H1 (cell line): ENCODE results near the gene GGCX. TPM values are rescaled to one million over a fixed set of nuclear protein-coding genes. Genes with fewer than 3 reads are reported as not detected.

Experiments used
- CTCF ChIA-PET: fragments of 300-600 bp; sonication (Branson Sonifier 250); formaldehyde crosslinking; loops from one replicate; lab custom pipeline; 2021; ENCODE audit not compliant: partially characterized antibody; lab: Charles Lee
- POLR2A ChIA-PET: fragments of 300-600 bp; sonication (Branson Sonifier 250); formaldehyde crosslinking; loops from one replicate; lab custom pipeline; 2021; ENCODE audit warnings: inconsistent platforms; ENCODE audit not compliant: partially characterized antibody; lab: Charles Lee
- DNase-seq, 2 experiments: peaks; one replicate each; pipeline versions ENCODE4 v3.0.0 to v3.0.0-alpha.2; 2010 to 2022; ENCODE audit warnings: low spot score in 2 of 2, low read depth in 1 of 2, mixed read lengths in 1 of 2
- FAIRE-seq: peaks from 2 replicates; lab custom pipeline; 2011; peaks lifted over from hg19 to GRCh38; lab: Jason Lieb, UNC
- H2AFZ ChIP-seq: 2 replicates; pipeline ENCODE4 v1.8.1; 2012; ENCODE audit warnings: low read length, inconsistent platforms
- H2AK5ac ChIP-seq: 2 replicates; pipeline ENCODE4 v1.6.1; 2013; ENCODE audit warnings: low read depth, low read length
- H2BK120ac ChIP-seq: replicated peaks from 2 replicates; pipeline ENCODE3; 2013; ENCODE audit warnings: low read depth, low read length, inconsistent platforms
- H2BK12ac ChIP-seq: 2 replicates; pipeline ENCODE4 v1.6.1; 2013; ENCODE audit warnings: low read depth, low read length
- H2BK15ac ChIP-seq: 2 replicates; pipeline ENCODE4 v1.6.1; 2013; ENCODE audit warnings: low read length
- H2BK20ac ChIP-seq: 2 replicates; pipeline ENCODE4 v1.6.1; 2013; ENCODE audit warnings: low read length
- H2BK5ac ChIP-seq: 2 replicates; pipeline ENCODE4 v1.6.1; 2013; ENCODE audit warnings: low read depth, low read length
- H3K14ac ChIP-seq: 2 replicates; pipeline ENCODE4 v1.6.1; 2013; ENCODE audit warnings: inconsistent platforms; ENCODE audit not compliant: insufficient read length
- H3K18ac ChIP-seq: 2 replicates; pipeline ENCODE4 v1.6.1; 2013; ENCODE audit warnings: low read length; ENCODE audit errors: extremely low read depth
- H3K23ac ChIP-seq: 2 replicates; pipeline ENCODE4 v1.6.1; 2013; ENCODE audit warnings: inconsistent platforms; ENCODE audit not compliant: insufficient read length
- H3K23me2 ChIP-seq: 2 replicates; pipeline ENCODE4 v1.6.1; 2013; ENCODE audit warnings: low read depth, low read length
- H3K27ac ChIP-seq: 2 replicates; pipeline ENCODE4 v1.6.1; 2011; ENCODE audit warnings: low read depth, low read length, inconsistent platforms
- H3K27me3 ChIP-seq, 4 experiments: replicated peaks in 1 of 4; 1 replicate in 1 of 4; 2 replicates in 3 of 4; pipeline versions ENCODE4 v1.6.1 to v1.8.1; 2011 to 2013; ENCODE audit warnings: low read length in 3 of 4, mild to moderate bottlenecking in 3 of 4, inconsistent platforms in 2 of 4, mixed read lengths in 2 of 4, moderate library complexity in 1 of 4; ENCODE audit not compliant: control insufficient read depth in 3 of 4, insufficient read depth in 3 of 4; ENCODE audit errors: extremely low read depth in 1 of 4
- H3K36me3 ChIP-seq, 4 experiments: 2 replicates each; pipeline versions ENCODE4 v1.6.1 to v1.8.1; 2011 to 2013; ENCODE audit warnings: mild to moderate bottlenecking in 4 of 4, low read length in 3 of 4, moderate library complexity in 2 of 4, control low read depth in 1 of 4, inconsistent platforms in 1 of 4; ENCODE audit not compliant: insufficient read depth in 4 of 4, control insufficient read depth in 2 of 4
- H3K4ac ChIP-seq: replicated peaks from 2 replicates; pipeline ENCODE3; 2013; ENCODE audit warnings: low read length, low read depth, mixed read lengths, inconsistent platforms; ENCODE audit not compliant: insufficient read length
- H3K4me1 ChIP-seq, 4 experiments: replicated peaks in 1 of 4; 1 replicate in 1 of 4; 2 replicates in 3 of 4; pipeline versions ENCODE4 v1.6.1 to v1.8.1; 2011 to 2013; ENCODE audit warnings: low read length in 3 of 4, inconsistent platforms in 2 of 4, mixed read lengths in 1 of 4; ENCODE audit not compliant: insufficient read depth in 4 of 4, control insufficient read depth in 3 of 4
- H3K4me2 ChIP-seq, 2 experiments: 2 replicates each; pipeline versions ENCODE4 v1.6.1 to v1.8.1; 2011 to 2013; ENCODE audit warnings: low read depth in 2 of 2, low read length in 2 of 2, control low read depth in 1 of 2, inconsistent platforms in 1 of 2, mild to moderate bottlenecking in 1 of 2; ENCODE audit not compliant: insufficient read depth in 1 of 2
- H3K4me3 ChIP-seq, 4 experiments: fragments of 200-600, 300-600 bp in 1 of 4; sonication (generic), shearing (Covaris generic), sonication (Bioruptor Twin) in 1 of 4; 2 replicates each; pipeline versions ENCODE4 v1.5.1 to v1.8.1; 2011 to 2016; ENCODE audit warnings: low read length in 4 of 4, low read depth in 3 of 4, control low read depth in 2 of 4, inconsistent platforms in 2 of 4, mild to moderate bottlenecking in 2 of 4, mixed read lengths in 1 of 4, moderate library complexity in 1 of 4; ENCODE audit not compliant: insufficient read depth in 2 of 4; ENCODE audit errors: extremely low read depth in 1 of 4
- H3K56ac ChIP-seq: replicated peaks from 2 replicates; pipeline ENCODE3; 2013; ENCODE audit warnings: low read depth, mild to moderate bottlenecking, mixed read lengths, low read length, inconsistent platforms; ENCODE audit not compliant: insufficient read length
- H3K79me1 ChIP-seq: 2 replicates; pipeline ENCODE4 v1.6.1; 2013; ENCODE audit warnings: low read depth, low read length, control low read depth
- H3K79me2 ChIP-seq, 2 experiments: 2 replicates each; pipeline versions ENCODE4 v1.6.1 to v1.8.1; 2012 to 2013; ENCODE audit warnings: low read length in 2 of 2, mild to moderate bottlenecking in 2 of 2, inconsistent platforms in 1 of 2; ENCODE audit not compliant: insufficient read depth in 2 of 2, control insufficient read depth in 1 of 2
- H3K9ac ChIP-seq, 4 experiments: replicated peaks in 1 of 4; 1 replicate in 1 of 4; 2 replicates in 3 of 4; pipeline versions ENCODE4 v1.6.1 to v1.8.1; 2011 to 2013; ENCODE audit warnings: low read depth in 3 of 4, low read length in 3 of 4, control low read depth in 2 of 4, mild to moderate bottlenecking in 2 of 4, moderate library complexity in 2 of 4, inconsistent platforms in 1 of 4; ENCODE audit errors: extremely low read depth in 1 of 4
- H3K9me3 ChIP-seq, 2 experiments: 2 replicates each; pipeline versions ENCODE4 v1.6.1 to v1.8.1; 2012 to 2013; ENCODE audit warnings: mild to moderate bottlenecking in 2 of 2, moderate library complexity in 2 of 2, control low read depth in 1 of 2, inconsistent platforms in 1 of 2, low read depth in 1 of 2, low read length in 1 of 2, mixed read lengths in 1 of 2; ENCODE audit not compliant: insufficient read depth in 2 of 2
- H4K20me1 ChIP-seq, 2 experiments: replicated peaks in 1 of 2; 2 replicates each; pipeline versions ENCODE3 to v1.8.1; 2011 to 2013; ENCODE audit warnings: inconsistent platforms in 2 of 2, low read length in 2 of 2, mild to moderate bottlenecking in 1 of 2; ENCODE audit not compliant: insufficient read depth in 2 of 2, control insufficient read depth in 1 of 2
- H4K5ac ChIP-seq: 2 replicates; pipeline ENCODE4 v1.6.1; 2013; ENCODE audit warnings: low read length, low read depth, mixed read lengths, inconsistent platforms; ENCODE audit not compliant: insufficient read length
- H4K8ac ChIP-seq: 2 replicates; pipeline ENCODE4 v1.8.0; 2013; ENCODE audit warnings: mild to moderate bottlenecking, moderate library complexity, low read length, inconsistent platforms; ENCODE audit not compliant: insufficient read depth; ENCODE audit errors: extremely low read depth
- H4K91ac ChIP-seq: replicated peaks from 2 replicates; pipeline ENCODE3; 2013; ENCODE audit warnings: low read length, mixed read lengths, inconsistent platforms; ENCODE audit not compliant: insufficient read length
- CBX5 ChIP-seq: fragments of 300-800, 300-1000 bp; sonication (generic); IDR thresholded peaks from 2 replicates; pipeline ENCODE4 v1.7.1; 2016; ENCODE audit warnings: antibody characterized with exemption, low read length, low read depth
- CTBP2 ChIP-seq: IDR thresholded peaks from 2 replicates; pipeline ENCODE4 v1.7.0; 2011; ENCODE audit warnings: borderline replicate concordance, mild to moderate bottlenecking, moderate library complexity, mixed read lengths, low read length; ENCODE audit not compliant: insufficient read depth, insufficient read length
- HDAC2 ChIP-seq, 2 experiments: fragments of 300-600 bp in 1 of 2; sonication (generic) in 1 of 2; IDR thresholded peaks; 2 replicates each; pipeline ENCODE4 v1.6.1; 2011 to 2012; ENCODE audit warnings: low read depth in 2 of 2, low read length in 2 of 2, mild to moderate bottlenecking in 2 of 2, moderate library complexity in 2 of 2, borderline replicate concordance in 1 of 2, inconsistent platforms in 1 of 2
- NANOG ChIP-seq: IDR thresholded peaks from 2 replicates; pipeline ENCODE4 v1.6.1; 2011; ENCODE audit warnings: low read length, low read depth, mild to moderate bottlenecking, inconsistent platforms; ENCODE audit not compliant: insufficient read depth, poor library complexity, severe bottlenecking
- POLR2A ChIP-seq, 2 experiments: IDR thresholded peaks; 1 replicate in 1 of 2; 2 replicates in 1 of 2; pipeline ENCODE4 v1.6.1; 2011; ENCODE audit warnings: low read depth in 2 of 2, low read length in 2 of 2, mild to moderate bottlenecking in 2 of 2; ENCODE audit errors: control extremely low read depth in 1 of 2
- SRF ChIP-seq: IDR thresholded peaks from 2 replicates; pipeline ENCODE4 v1.6.1; 2011; ENCODE audit warnings: mild to moderate bottlenecking, low read depth, low read length, moderate library complexity
- TBP ChIP-seq: IDR thresholded peaks from 2 replicates; pipeline ENCODE4 v1.6.1; 2011; ENCODE audit warnings: low read depth, low read length, improper control_type of control experiment
- YY1 ChIP-seq: IDR thresholded peaks from 2 replicates; pipeline ENCODE4 v1.6.1; 2011; ENCODE audit warnings: low read depth, mild to moderate bottlenecking, low read length
- WGBS, 2 experiments: shearing (Covaris generic) in 1 of 2; methylation state at CpG; one replicate each; pipeline versions ENCODE4 v1.1.6 to v1.1.7; 2013 to 2015; ENCODE audit warnings: low lambda C conversion rate in 2 of 2, mixed read lengths in 2 of 2, inconsistent platforms in 1 of 2, low coverage in 1 of 2, missing lambda C conversion rate in 1 of 2; ENCODE audit not compliant: insufficient replicate concordance in 2 of 2, insufficient coverage in 1 of 2, insufficient read length in 1 of 2; ENCODE audit errors: extremely low coverage in 1 of 2, missing lambda C conversion rate in 1 of 2; 5-methylcytosine and 5-hydroxymethylcytosine counted together
- polyA plus RNA-seq, 7 experiments: library from polyadenylated mRNA; depleted of rRNA in 3 of 7; stranded (reverse) in 5 of 7; unstranded in 2 of 7; fragments of >200 nt in 5 of 7; fragments of 200-250 nt in 2 of 7; gene quantifications; 1 replicate in 5 of 7; 2 replicates in 1 of 7; 4 replicates in 1 of 7; pipeline versions ENCODE4 v1.2.1 to v1.2.3, GENCODE V29; 2011 to 2013; ENCODE audit warnings: missing spikeins in 2 of 7, mixed read lengths in 2 of 7
- total RNA-seq: library from RNA; stranded (reverse); fragmentation: NEBNext Ultra II Directional; extraction: Animal tissue kit (Norgen Biotek cat#: 25700); gene quantifications from 2 replicates; pipeline ENCODE4 v1.2.1, GENCODE V29; 2021

GGCX gene
- total and polyA plus RNA-seq, 2 of the 8 experiments (the other 6 are each of a cell fraction or from before 2014, with no cell fraction given): 29.4 to 33.8 TPM

DNA sequence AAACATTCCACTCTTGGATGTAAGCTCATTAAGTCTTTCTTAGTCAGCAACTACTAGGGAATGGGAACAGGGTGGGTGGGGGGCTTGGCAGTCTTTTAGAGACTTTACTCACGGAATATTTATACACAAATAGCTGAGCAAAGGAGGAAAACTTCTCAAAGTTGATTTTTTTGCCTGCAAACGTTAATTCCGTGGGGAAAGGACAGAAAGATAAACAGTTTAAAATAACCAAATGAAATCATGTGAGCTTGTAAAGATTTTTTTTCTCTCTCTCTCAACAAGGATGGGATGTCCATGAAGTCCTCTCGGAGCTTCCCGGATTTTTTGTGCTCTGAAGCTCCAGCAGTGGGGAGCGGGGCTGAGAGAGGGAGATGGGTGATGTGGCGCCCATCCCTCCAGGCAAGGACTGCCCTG lies 54.5 kb downstream of the GGCX start:
- Histone ChIP-seq H2BK20ac (no peak overlapping the region), H2AFZ (no peak overlapping the region), H4K91ac (no peak overlapping the region), H4K20me1 (no peaks in the 10 kb centered on the region), H3K9me3 (no peaks in the 10 kb centered on the region), H3K4me3 (no peak overlapping the region), H4K8ac (no peak overlapping the region), H3K27me3 (no peaks in the 10 kb centered on the region), H3K79me2 (no peaks in the 10 kb centered on the region), H3K4ac (no peak overlapping the region), H3K23me2 (no peaks in the 10 kb centered on the region; the same call in 1 of the 2 replicates), H2BK15ac (no peak overlapping the region), H3K4me1 (no peaks in the 10 kb centered on the region; a peak in 1 of 7 replicates), H3K36me3 (no peaks in the 10 kb centered on the region), H3K23ac (no peak overlapping the region), H3K56ac (no peak overlapping the region), H2AK5ac (no peak overlapping the region), H2BK12ac (no peak overlapping the region), H3K14ac (no peak overlapping the region), H3K27ac (no peak overlapping the region), H4K5ac (no peak overlapping the region), H3K18ac (no peak overlapping the region), H3K79me1 (no peaks in the 10 kb centered on the region), H2BK5ac (no peak overlapping the region), H2BK120ac (no peak overlapping the region), H3K4me2 (no peak overlapping the region), H3K9ac (no peak overlapping the region)
- no peak for FAIRE-seq
- CTCF ChIA-PET: interaction anchor here (0.9 to 1.9 kb wide), 3 partner anchors 9 to 86 kb away, joined by 3 to 4 read pairs (median 3); no protein-coding TSS in a partner anchor
- POLR2A ChIA-PET: interaction anchor here (1.5 to 2.0 kb wide), 4 partner anchors 21 to 40 kb away, joined by 4 to 10 read pairs (median 5); partner anchors contain the start of gene MAT2A
- DNase-seq: no peak
- WGBS, 2 experiments: 82% methylated on average over 7 of the region's 7 CpGs; no CpG with 5 or more reads in 1 of the 2 experiments
- TF ChIP-seq HDAC2 (IDR thresholded peaks at IDR 0.05; ENCODE audit: borderline replicate concordance in 1 of 2, low read depth in 2 of 2, low read length in 2 of 2) (no peak), POLR2A (IDR thresholded peaks at IDR 0.05; ENCODE audit: control extremely low read depth in 1 of 2, low read depth in 2 of 2, low read length in 2 of 2) (no peak), SRF (no peak), CTBP2 (no peak), TBP (no peak), NANOG (no peak), CBX5 (no peak), YY1 (no peak)
